Islet precursor cell (in vitro differentiated cells): ENCODE results near the gene BAD.
A peak's percentile ranks its signal among the peaks of the same experiment; 100 is the strongest.

Source experiments
- DNase-seq: peaks from one replicate; pipeline ENCODE4 v3.0.0-alpha.2; 2018

BAD gene

GRCh38 chr11:64227405-64227956, 57.0 kb downstream of the BAD start:
- no peak for DNase-seq

- DNase-seq: no peak
Measured at GRCh38 chr11:64226507-64227051, 57.9 kb downstream of the BAD start.

- peak; percentile 93 for DNase-seq
Measured at GRCh38 chr11:64225608-64226506, 58.6 kb downstream of the BAD start, which contains the start of the genes NUDT22 and TRPT1. Gene NUDT22 (plus strand): TSS chr11:64226274. CDS start chr11:64226653, 379 bp downstream. Gene TRPT1 (minus strand): TSS chr11:64226186. CDS start chr11:64225860, 326 bp downstream.

GRCh38 chr11:64224891-64225607, 59.4 kb downstream of the BAD start:
- DNase-seq: no peak

GRCh38 chr11:64224151-64224890, 60.1 kb downstream of the BAD start:
- no peak for DNase-seq

- no peak for DNase-seq
Measured at GRCh38 chr11:64223001-64223651, 61.3 kb downstream of the BAD start.

- DNase-seq: no peak
Measured at GRCh38 chr11:64222651-64223000, 61.8 kb downstream of the BAD start.

- no peak for DNase-seq
Measured at GRCh38 chr11:64220798-64221197, 63.7 kb downstream of the BAD start.

- no peak for DNase-seq
Measured at GRCh38 chr11:64220271-64220670, 64.2 kb downstream of the BAD start.
